22Rv1 (cell line): ENCODE data around the gene DKKL1.
A peak's percentile ranks its signal among the peaks of the same experiment; 100 is the strongest.

ENCODE experiments used
- H3K27ac ChIP-seq: fragments of 450-650 bp; 2 replicates; pipeline ENCODE4 v1.5.1; 2017
- ZFX ChIP-seq: fragments of 450-650 bp; IDR thresholded peaks from 2 replicates; pipeline ENCODE4 v1.6.1; 2017; ENCODE audit warnings: antibody characterized with exemption, borderline replicate concordance
- TF ChIP-seq, protein P1 (sequence below): fragments of 450-650 bp; IDR thresholded peaks from 2 replicates; pipeline ENCODE4 v1.5.1; 2017; ENCODE audit warnings: mild to moderate bottlenecking

Gene DKKL1

DNA sequence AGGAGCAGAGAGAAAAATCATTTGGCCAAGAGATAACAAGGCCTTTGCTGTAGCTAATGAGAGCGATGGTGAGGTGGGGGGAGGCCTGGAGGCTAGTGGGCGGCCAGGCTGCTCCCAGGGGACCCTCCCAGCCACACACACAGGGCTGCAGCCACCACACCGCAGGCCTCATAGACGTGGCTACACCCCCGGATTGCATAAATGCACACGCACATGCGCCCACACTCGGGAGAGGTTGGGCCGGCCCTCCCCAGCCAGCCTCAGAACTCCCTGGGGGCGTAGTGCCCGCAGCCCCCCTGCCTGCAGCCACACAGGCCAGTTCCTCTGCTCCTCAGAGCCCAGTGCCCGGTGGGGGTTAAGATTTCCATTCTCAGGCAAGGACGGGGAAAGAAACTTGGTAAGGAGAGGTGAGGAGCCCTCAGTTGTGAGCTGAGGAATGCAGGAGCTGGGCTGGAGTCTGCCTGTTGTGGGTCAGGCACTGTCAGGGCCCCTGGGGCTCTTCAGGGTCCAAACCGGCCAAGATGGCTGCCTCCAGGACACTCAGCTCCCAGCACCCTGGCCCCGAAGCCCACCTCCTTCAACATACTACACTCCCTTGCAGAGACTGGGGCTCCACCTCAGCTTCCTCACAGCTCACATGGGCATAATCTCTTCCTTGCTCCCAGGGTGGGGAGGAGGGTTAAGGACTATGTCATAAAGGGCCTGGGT, 51.6 kb downstream of the DKKL1 start:
- TF ChIP-seq ZFX = no peak
- TF ChIP-seq, protein P1, sequence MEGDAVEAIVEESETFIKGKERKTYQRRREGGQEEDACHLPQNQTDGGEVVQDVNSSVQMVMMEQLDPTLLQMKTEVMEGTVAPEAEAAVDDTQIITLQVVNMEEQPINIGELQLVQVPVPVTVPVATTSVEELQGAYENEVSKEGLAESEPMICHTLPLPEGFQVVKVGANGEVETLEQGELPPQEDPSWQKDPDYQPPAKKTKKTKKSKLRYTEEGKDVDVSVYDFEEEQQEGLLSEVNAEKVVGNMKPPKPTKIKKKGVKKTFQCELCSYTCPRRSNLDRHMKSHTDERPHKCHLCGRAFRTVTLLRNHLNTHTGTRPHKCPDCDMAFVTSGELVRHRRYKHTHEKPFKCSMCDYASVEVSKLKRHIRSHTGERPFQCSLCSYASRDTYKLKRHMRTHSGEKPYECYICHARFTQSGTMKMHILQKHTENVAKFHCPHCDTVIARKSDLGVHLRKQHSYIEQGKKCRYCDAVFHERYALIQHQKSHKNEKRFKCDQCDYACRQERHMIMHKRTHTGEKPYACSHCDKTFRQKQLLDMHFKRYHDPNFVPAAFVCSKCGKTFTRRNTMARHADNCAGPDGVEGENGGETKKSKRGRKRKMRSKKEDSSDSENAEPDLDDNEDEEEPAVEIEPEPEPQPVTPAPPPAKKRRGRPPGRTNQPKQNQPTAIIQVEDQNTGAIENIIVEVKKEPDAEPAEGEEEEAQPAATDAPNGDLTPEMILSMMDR = no peak
- H3K27ac ChIP-seq = no peak overlapping the region

DNA sequence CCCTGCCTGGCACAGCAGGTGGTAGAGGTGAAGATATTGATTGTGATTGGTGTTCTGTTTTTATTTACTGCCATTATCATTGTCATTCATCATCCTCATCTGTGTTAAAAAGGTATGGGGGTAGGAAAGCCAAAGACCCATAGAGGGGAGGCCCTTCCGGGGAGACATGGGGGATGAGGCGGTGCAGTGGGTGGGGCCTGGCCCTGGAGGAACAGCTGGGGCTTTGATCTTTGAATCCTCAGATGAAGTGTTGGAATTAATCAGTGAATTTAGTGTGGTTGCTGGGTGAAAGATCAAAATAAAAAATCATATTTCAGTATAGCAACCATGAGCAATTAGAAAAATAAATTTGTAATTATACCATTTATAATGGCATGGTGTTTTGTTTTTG, 52.1 kb downstream of the DKKL1 start:
- TF ChIP-seq ZFX = no peak
- TF ChIP-seq, protein P1 = no peak
- H3K27ac ChIP-seq = no peak overlapping the region

DNA sequence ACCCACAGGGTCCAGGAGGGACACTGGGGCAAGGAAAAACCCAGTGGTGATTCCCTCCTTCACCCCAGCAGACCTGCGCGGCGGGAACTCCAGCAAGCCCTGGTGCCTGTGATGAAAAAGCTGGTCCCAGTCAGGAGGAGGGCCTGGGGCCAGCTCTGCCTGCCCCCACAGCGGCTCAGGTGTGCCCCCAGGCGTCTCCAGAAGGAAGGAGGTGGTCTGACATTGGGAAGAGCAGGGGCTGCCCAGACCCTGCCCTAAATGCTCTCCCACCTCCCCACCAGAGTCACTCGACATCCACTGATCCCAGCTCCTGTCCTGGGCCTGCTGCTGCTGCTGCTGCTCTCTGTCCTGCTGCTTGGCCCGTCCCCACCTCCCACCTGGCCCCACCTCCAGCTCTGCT, 53.4 kb downstream of the DKKL1 start:
- no peak overlapping the region for H3K27ac ChIP-seq
- TF ChIP-seq, protein P1 = no peak
- no peak for TF ChIP-seq ZFX

DNA sequence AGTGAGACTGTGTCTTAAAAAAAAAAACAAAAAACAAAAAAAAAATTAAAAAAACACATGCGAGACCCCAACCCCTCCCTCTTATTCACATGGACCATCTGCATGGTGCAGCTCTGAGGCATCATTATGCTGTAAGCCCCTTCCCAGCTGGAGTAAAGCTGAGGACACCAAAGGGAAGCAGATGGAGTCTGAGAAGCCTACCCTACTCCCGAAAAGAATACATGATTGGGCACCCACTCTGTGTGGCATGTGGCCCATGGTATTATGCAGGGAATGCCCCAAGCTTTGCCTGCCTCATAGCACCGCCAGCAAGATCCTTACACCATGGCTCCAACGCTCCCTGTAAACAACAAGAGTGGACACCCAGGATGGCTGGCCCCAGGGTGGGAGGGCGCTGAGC, 54.8 kb downstream of the DKKL1 start:
- TF ChIP-seq, protein P1 = no peak
- TF ChIP-seq ZFX = no peak
- no peak overlapping the region for H3K27ac ChIP-seq

DNA sequence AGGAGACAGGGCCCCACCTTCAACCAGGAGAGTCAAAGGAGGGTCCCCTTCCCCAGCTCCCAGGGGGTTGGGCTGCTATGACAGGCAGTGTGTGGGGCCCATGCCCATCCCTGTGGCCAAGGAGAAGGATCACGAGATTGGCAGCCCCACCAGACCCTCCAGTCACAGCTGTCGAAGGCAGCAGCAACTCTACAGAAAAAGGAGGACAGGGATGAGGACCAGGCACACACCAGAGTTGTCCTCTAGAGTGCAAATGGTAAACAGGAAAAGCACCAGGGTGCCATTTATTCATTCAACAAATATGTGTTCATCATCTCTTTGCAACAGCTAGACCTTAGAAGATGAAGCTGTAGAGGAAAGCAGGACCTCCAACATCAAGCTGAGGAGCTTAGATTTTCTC, 55.5 kb downstream of the DKKL1 start:
- TF ChIP-seq, protein P1 = no peak
- no peak for TF ChIP-seq ZFX
- H3K27ac ChIP-seq = no peak overlapping the region

DNA sequence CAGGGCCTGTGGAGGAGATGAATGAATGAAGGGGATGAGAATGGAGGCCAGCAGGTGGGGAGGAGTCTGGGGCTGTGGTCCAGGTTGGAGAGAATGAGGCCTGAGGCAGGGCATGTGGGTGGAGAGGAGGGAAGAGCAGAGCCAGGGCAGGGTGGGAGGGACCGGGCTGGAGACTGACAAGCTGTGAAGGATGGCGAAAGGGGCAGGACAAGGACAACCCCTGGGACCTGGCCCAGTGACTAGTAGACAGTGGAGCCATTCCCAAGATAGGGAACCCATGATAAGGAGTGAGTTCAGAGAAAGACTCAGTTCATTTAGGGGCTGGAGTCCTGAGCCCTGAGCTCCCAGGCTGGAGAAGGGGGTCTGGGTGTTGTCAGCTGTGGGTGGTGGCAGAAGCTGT, 56.5 kb downstream of the DKKL1 start:
- no peak for TF ChIP-seq ZFX
- TF ChIP-seq, protein P1 = no peak
- H3K27ac ChIP-seq = peak overlapping the region; percentile 52; the same call in 1 of the 2 replicates

DNA sequence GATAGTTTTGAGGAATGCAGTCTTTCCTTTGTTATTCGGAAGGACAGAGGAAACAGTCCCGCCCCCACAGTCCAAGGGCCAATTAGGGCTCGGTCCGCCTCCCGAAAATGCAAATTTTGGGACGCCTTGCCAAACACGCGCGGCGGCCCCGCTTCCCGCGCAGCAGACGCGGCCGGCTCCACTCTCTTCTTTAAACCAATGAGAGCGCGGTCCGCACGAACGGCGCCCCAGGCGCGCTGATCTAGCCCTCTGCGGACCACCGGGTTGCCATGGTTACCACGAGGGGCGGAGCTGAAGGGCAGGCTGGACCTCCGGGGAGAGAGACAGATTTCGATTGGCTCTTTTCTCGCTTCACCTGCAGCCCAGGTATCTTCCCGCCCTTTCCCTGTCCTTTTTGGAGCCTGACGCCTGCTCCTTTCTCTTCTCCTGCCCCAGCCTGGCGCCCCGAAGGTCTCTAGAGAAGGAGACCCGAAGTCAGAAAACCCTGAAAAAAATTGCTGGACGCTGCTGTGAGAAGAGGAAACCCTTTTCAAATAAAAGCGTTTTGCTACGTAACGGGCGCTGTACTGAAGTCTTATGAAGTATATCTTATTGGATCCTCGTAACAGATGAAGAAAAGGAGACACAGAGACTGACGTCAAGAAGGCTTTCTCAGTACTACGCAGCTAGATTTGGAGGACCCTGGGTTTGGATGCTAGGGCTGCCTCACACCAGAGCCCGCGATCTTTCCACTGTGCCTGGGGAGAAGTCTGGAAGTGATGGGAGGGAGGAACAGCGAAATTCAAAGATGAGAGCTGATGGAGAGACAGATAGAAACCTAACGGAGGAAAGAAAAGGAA, 57.6 kb downstream of the DKKL1 start:
- TF ChIP-seq, protein P1 = no peak
- TF ChIP-seq ZFX = no peak
- H3K27ac ChIP-seq = peak overlapping the region; percentile 52
